IMR-90 (cell line): ENCODE measurements around the gene YY1AP1. TPM values are rescaled to one million over a fixed set of nuclear protein-coding genes. Genes with fewer than 3 reads are reported as not detected.

Experiments
- ATAC-seq: fragments of 200-7000 bp; cut with Tn5 transposase; 2 replicates; pipeline ENCODE4 v1.9.1; 2020; ENCODE audit warnings: low read depth, mild to moderate bottlenecking, moderate library complexity
- BruUV-seq: library from RNA; stranded (reverse); fragments of 400-500 nt; replicated peaks from 2 replicates; lab custom pipeline; 2021; lab: Mats Ljungman, UMichigan
- CTCF ChIA-PET: fragments of 300-600 bp; formaldehyde crosslinking; extraction: SDS; loops from one replicate; lab custom pipeline; 2021; ENCODE audit warnings: antibody characterized with exemption; lab: Yijun Ruan, JAX
- POLR2A ChIA-PET: fragments of 300-600 bp; sonication (Branson Sonifier 250); formaldehyde crosslinking; loops from one replicate; lab custom pipeline; 2022; ENCODE audit warnings: antibody characterized with exemption; ENCODE audit not compliant: unreplicated experiment; lab: Charles Lee
- DNase-seq: peaks from one replicate; pipeline ENCODE4 v3.0.0; 2013
- H2AFZ ChIP-seq: replicated peaks from 2 replicates; pipeline ENCODE3; 2013; ENCODE audit warnings: low read length, mild to moderate bottlenecking; ENCODE audit not compliant: poor library complexity
- H2AK5ac ChIP-seq: 2 replicates; pipeline ENCODE4 v1.6.1; 2013; ENCODE audit warnings: low read depth, low read length, inconsistent platforms
- H2AK9ac ChIP-seq: replicated peaks from 2 replicates; pipeline ENCODE3; 2013; ENCODE audit warnings: mild to moderate bottlenecking, low read depth, low read length, moderate library complexity; ENCODE audit not compliant: poor library complexity
- H2BK120ac ChIP-seq: 2 replicates; pipeline ENCODE4 v1.6.1; 2013; ENCODE audit warnings: low read depth, low read length, inconsistent platforms
- H2BK15ac ChIP-seq: 3 replicates; pipeline ENCODE4 v1.6.1; 2013; ENCODE audit warnings: low read depth, low read length, inconsistent platforms
- H2BK20ac ChIP-seq: 2 replicates; pipeline ENCODE4 v1.6.1; 2013; ENCODE audit warnings: low read depth, mild to moderate bottlenecking, inconsistent platforms, low read length, moderate library complexity
- H2BK5ac ChIP-seq: 2 replicates; pipeline ENCODE4 v1.6.1; 2013; ENCODE audit warnings: mild to moderate bottlenecking, low read depth, low read length, inconsistent platforms; ENCODE audit not compliant: poor library complexity, severe bottlenecking
- H3K14ac ChIP-seq: replicated peaks from 2 replicates; pipeline ENCODE4 v1.6.1; 2013; ENCODE audit warnings: low read depth, low read length, inconsistent platforms
- H3K18ac ChIP-seq: 2 replicates; pipeline ENCODE4 v1.6.1; 2013; ENCODE audit warnings: low read depth, low read length, control low read depth
- H3K23ac ChIP-seq: 2 replicates; pipeline ENCODE4 v1.6.1; 2013; ENCODE audit warnings: low read depth, low read length, inconsistent platforms
- H3K27ac ChIP-seq: 2 replicates; pipeline ENCODE4 v1.5.1; 2013; ENCODE audit warnings: mild to moderate bottlenecking, control low read depth, low read length; ENCODE audit not compliant: insufficient read depth
- H3K27me3 ChIP-seq: 2 replicates; pipeline ENCODE4 v1.6.1; 2013; ENCODE audit warnings: low read length; ENCODE audit not compliant: control insufficient read depth, insufficient read depth
- H3K36me3 ChIP-seq: 2 replicates; pipeline ENCODE4 v1.6.1; 2013; ENCODE audit warnings: low read length, mixed read lengths; ENCODE audit not compliant: control insufficient read depth, insufficient read depth
- H3K4ac ChIP-seq: 2 replicates; pipeline ENCODE4 v1.6.1; 2013; ENCODE audit warnings: low read depth, low read length, inconsistent platforms
- H3K4me1 ChIP-seq: 2 replicates; pipeline ENCODE4 v1.6.1; 2013; ENCODE audit warnings: low read length, mixed read lengths; ENCODE audit not compliant: control insufficient read depth, insufficient read depth
- H3K4me2 ChIP-seq: 2 replicates; pipeline ENCODE4 v1.6.1; 2013; ENCODE audit warnings: low read depth, mild to moderate bottlenecking, control low read depth, low read length, moderate library complexity
- H3K4me3 ChIP-seq: 2 replicates; pipeline ENCODE4 v1.5.1; 2013; ENCODE audit warnings: low read depth, mild to moderate bottlenecking, control low read depth, low read length, moderate library complexity; ENCODE audit not compliant: insufficient read depth
- H3K56ac ChIP-seq: 2 replicates; pipeline ENCODE4 v1.6.1; 2013; ENCODE audit warnings: low read length, inconsistent platforms; ENCODE audit not compliant: insufficient read depth; ENCODE audit errors: extremely low read depth
- H3K79me1 ChIP-seq, 2 experiments: 2 replicates each; pipeline ENCODE4 v1.6.1; 2013; ENCODE audit warnings: low read length in 2 of 2, inconsistent platforms in 1 of 2, low read depth in 1 of 2
- H3K9ac ChIP-seq: 2 replicates; pipeline ENCODE4 v1.6.1; 2013; ENCODE audit warnings: low read depth, low read length, control low read depth
- H3K9me1 ChIP-seq: 2 replicates; pipeline ENCODE4 v1.6.1; 2013; ENCODE audit warnings: low read length, inconsistent platforms; ENCODE audit not compliant: insufficient read depth
- H3K9me3 ChIP-seq: 2 replicates; pipeline ENCODE4 v1.6.1; 2013; ENCODE audit warnings: low read length; ENCODE audit not compliant: control insufficient read depth, insufficient read depth
- H4K20me1 ChIP-seq: 2 replicates; pipeline ENCODE4 v1.6.1; 2013; ENCODE audit warnings: low read length, inconsistent platforms; ENCODE audit not compliant: insufficient read depth
- H4K5ac ChIP-seq: 2 replicates; pipeline ENCODE4 v1.6.1; 2013; ENCODE audit warnings: mild to moderate bottlenecking, low read depth, low read length, control low read depth
- H4K8ac ChIP-seq, 2 experiments: 2 replicates each; pipeline ENCODE4 v1.6.1; 2013; ENCODE audit warnings: low read depth in 2 of 2, low read length in 2 of 2, control low read depth in 1 of 2, inconsistent platforms in 1 of 2
- H4K91ac ChIP-seq: 2 replicates; pipeline ENCODE4 v1.6.1; 2013; ENCODE audit warnings: low read depth, low read length, inconsistent platforms; ENCODE audit not compliant: insufficient read depth
- BHLHE40 ChIP-seq: fragments of 150-350 bp; IDR thresholded peaks from 2 replicates; pipeline ENCODE4 v1.6.1; 2016; ENCODE audit warnings: mild to moderate bottlenecking, low read depth, low read length
- CEBPB ChIP-seq: IDR thresholded peaks from 2 replicates; pipeline ENCODE4 v1.6.1; 2012; ENCODE audit warnings: low read depth, low read length, improper control_type of control experiment
- CHD1 ChIP-seq: IDR thresholded peaks from 2 replicates; pipeline ENCODE4 v1.6.1; 2012; ENCODE audit warnings: low read depth, low read length, improper control_type of control experiment
- FOS ChIP-seq: fragments of 150-350 bp; IDR thresholded peaks from 2 replicates; pipeline ENCODE4 v1.6.1; 2016; ENCODE audit warnings: low read depth, low read length
- MAFK ChIP-seq: IDR thresholded peaks from 2 replicates; pipeline ENCODE4 v1.6.1; 2012; ENCODE audit warnings: low read depth, low read length, improper control_type of control experiment
- MAZ ChIP-seq: IDR thresholded peaks from 2 replicates; pipeline ENCODE4 v1.6.1; 2012; ENCODE audit warnings: low read depth, mild to moderate bottlenecking, low read length, improper control_type of control experiment, moderate library complexity, borderline replicate concordance
- MXI1 ChIP-seq: IDR thresholded peaks from 2 replicates; pipeline ENCODE4 v1.6.1; 2012; ENCODE audit warnings: low read depth, mild to moderate bottlenecking, low read length, moderate library complexity, borderline replicate concordance
- NFE2L2 ChIP-seq: fragments of 150-350 bp; IDR thresholded peaks from 2 replicates; pipeline ENCODE4 v1.6.1; 2016; ENCODE audit warnings: low read depth, mild to moderate bottlenecking, low read length
- POLR2A ChIP-seq: IDR thresholded peaks from 2 replicates; pipeline ENCODE4 v1.6.1; 2012; ENCODE audit warnings: mild to moderate bottlenecking, low read depth, low read length
- RAD21 ChIP-seq: IDR thresholded peaks from 2 replicates; pipeline ENCODE4 v1.6.1; 2012; ENCODE audit warnings: low read length, improper control_type of control experiment
- RCOR1 ChIP-seq: IDR thresholded peaks from 2 replicates; pipeline ENCODE4 v1.6.1; 2012; ENCODE audit warnings: mild to moderate bottlenecking, low read length, improper control_type of control experiment; ENCODE audit not compliant: insufficient replicate concordance
- RFX5 ChIP-seq: IDR thresholded peaks from 2 replicates; pipeline ENCODE4 v1.8.0; 2012; ENCODE audit warnings: low read depth, mild to moderate bottlenecking, low read length, moderate library complexity
- SMC3 ChIP-seq: fragments of 150-350 bp; IDR thresholded peaks from 2 replicates; pipeline ENCODE4 v1.6.1; 2016; ENCODE audit warnings: low read depth, mild to moderate bottlenecking, antibody characterized with exemption, low read length, moderate library complexity
- WGBS, 2 experiments: methylation state at CpG; one replicate each; pipeline versions ENCODE4 v1.1.5 to v1.1.7; 2013; ENCODE audit warnings: missing lambda C conversion rate in 2 of 2; ENCODE audit not compliant: insufficient read length in 1 of 2; ENCODE audit errors: extremely low coverage in 2 of 2; 5-methylcytosine and 5-hydroxymethylcytosine counted together
- dilution Hi-C: fragments of 300-500 bp; cut with HindIII; formaldehyde crosslinking; loops from one replicate; pipeline ENCODE4 v1.14.3; 2018; ENCODE audit warnings: low sequenced_read_pairs; ENCODE audit not compliant: unreplicated experiment
- in situ Hi-C: fragments of 300-500 bp; cut with MboI; formaldehyde crosslinking; loops from 3 replicates; pipeline ENCODE4 v1.14.3; 2019; ENCODE audit warnings: low sequenced_read_pairs, inconsistent platforms, mixed read lengths
- intact Hi-C: fragments of 100-400 bp; cut with micrococcal nuclease; formaldehyde crosslinking; loops from 2 replicates; pipeline ENCODE4 v1.10.0; 2022
- polyA plus RNA-seq, 3 experiments: library from polyadenylated mRNA; depleted of rRNA; stranded (reverse); fragments of >200 nt; gene quantifications; 2 replicates each; pipeline ENCODE4 v1.2.3, GENCODE V29; 2012; ENCODE audit warnings: low replicate concordance in 1 of 3
- total RNA-seq: library from RNA; depleted of rRNA; stranded (reverse); fragments of >200 nt; gene quantifications from 2 replicates; pipeline ENCODE4 v1.2.3, GENCODE V29; 2012
- TF ChIP-seq, protein P1 (sequence below): conservative IDR thresholded peaks from 2 replicates; pipeline ENCODE4 v1.5.1; 2012; ENCODE audit warnings: mild to moderate bottlenecking, low read depth, low read length, improper control_type of control experiment
- TF ChIP-seq, protein P2 (sequence below): fragments of 150-350 bp; IDR thresholded peaks from 2 replicates; pipeline ENCODE4 v1.6.1; 2016; ENCODE audit warnings: low read depth, mild to moderate bottlenecking, low read length, moderate library complexity, borderline replicate concordance
- TF ChIP-seq, protein P3 (sequence below): fragments of 150-350 bp; IDR thresholded peaks from 2 replicates; pipeline ENCODE4 v1.6.1; 2017; ENCODE audit warnings: mild to moderate bottlenecking, antibody characterized with exemption, low read length, low read depth

Gene YY1AP1
- total and polyA plus RNA-seq, 2 of the 4 experiments (the other 2 are of a cell fraction), result 31.5 to 52.6 TPM

DNA sequence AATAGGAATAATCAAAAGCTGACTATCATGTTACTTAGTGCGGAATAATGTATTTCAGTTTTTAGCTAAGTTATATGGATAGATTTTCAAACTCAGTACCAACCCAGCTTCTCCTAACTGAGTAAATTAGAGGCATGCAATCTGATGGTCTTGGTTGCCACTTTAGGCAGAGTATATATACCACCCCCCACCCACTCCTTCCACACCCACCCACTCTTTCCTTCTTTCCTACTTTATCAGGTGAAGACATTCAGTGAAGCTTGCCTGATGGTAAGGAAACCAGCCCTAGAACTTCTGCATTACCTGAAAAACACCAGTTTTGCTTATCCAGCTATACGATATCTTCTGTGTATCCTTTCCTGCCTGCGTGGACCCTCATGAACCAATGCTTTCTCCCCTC lies 36.6 kb upstream of the YY1AP1 start:
- Histone ChIP-seq H3K9ac (no peak overlapping the region), H3K56ac (no peak overlapping the region), H3K36me3 (peaks cover 22% of the 10 kb centered on the region), H4K20me1 (no peaks in the 10 kb centered on the region), H3K9me1 (no peaks in the 10 kb centered on the region), H3K4me1 (no peaks in the 10 kb centered on the region), H2AK9ac (no peak overlapping the region), H3K14ac (no peak overlapping the region), H3K4ac (no peak overlapping the region), H2BK5ac (no peak overlapping the region), H2AFZ (no peak overlapping the region), H2BK20ac (no peak overlapping the region), H3K27ac (no peak overlapping the region), H4K5ac (no peak overlapping the region), H3K18ac (no peak overlapping the region), H4K91ac (no peak overlapping the region), H3K27me3 (no peaks in the 10 kb centered on the region), H3K9me3 (no peaks in the 10 kb centered on the region), H2BK120ac (no peak overlapping the region), H2AK5ac (no peak overlapping the region), H3K4me2 (no peak overlapping the region), H4K8ac (no peak overlapping the region), H3K79me1 (peaks cover 7 to 19% of the 10 kb centered on the region in 2 experiments), H3K4me3 (no peak overlapping the region), H2BK15ac (no peak overlapping the region), H3K23ac (no peak overlapping the region)
- no TSS peak for BruUV-seq
- no peak for ATAC-seq
- POLR2A ChIA-PET, result interaction anchor here (0.6 kb wide), 1 partner anchor 899 kb away, joined by 5 read pairs; no protein-coding TSS in a partner anchor
- CTCF ChIA-PET, result interaction anchor here (1.1 kb wide), 1 partner anchor 11 kb away, joined by 3 read pairs; no protein-coding TSS in a partner anchor
- in situ Hi-C loops (no loop called here), dilution Hi-C loops (no loop called here), intact Hi-C loops (loop anchor here (5.0 kb wide), 1 partner anchor 43 kb away; no protein-coding TSS in a partner anchor)
- DNase-seq, result no peak
- no CpG with 5 or more reads among the region's 3 CpGs for WGBS, 2 experiments
- TF ChIP-seq, protein P1, sequence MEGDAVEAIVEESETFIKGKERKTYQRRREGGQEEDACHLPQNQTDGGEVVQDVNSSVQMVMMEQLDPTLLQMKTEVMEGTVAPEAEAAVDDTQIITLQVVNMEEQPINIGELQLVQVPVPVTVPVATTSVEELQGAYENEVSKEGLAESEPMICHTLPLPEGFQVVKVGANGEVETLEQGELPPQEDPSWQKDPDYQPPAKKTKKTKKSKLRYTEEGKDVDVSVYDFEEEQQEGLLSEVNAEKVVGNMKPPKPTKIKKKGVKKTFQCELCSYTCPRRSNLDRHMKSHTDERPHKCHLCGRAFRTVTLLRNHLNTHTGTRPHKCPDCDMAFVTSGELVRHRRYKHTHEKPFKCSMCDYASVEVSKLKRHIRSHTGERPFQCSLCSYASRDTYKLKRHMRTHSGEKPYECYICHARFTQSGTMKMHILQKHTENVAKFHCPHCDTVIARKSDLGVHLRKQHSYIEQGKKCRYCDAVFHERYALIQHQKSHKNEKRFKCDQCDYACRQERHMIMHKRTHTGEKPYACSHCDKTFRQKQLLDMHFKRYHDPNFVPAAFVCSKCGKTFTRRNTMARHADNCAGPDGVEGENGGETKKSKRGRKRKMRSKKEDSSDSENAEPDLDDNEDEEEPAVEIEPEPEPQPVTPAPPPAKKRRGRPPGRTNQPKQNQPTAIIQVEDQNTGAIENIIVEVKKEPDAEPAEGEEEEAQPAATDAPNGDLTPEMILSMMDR, result no peak
- TF ChIP-seq RAD21 (no peak), CEBPB (no peak), NFE2L2 (no peak), FOS (no peak), SMC3 (no peak), RCOR1 (no peak), POLR2A (no peak), RFX5 (no peak), MAZ (no peak), BHLHE40 (no peak), MXI1 (no peak), MAFK (no peak), CHD1 (no peak)
- TF ChIP-seq, protein P2, sequence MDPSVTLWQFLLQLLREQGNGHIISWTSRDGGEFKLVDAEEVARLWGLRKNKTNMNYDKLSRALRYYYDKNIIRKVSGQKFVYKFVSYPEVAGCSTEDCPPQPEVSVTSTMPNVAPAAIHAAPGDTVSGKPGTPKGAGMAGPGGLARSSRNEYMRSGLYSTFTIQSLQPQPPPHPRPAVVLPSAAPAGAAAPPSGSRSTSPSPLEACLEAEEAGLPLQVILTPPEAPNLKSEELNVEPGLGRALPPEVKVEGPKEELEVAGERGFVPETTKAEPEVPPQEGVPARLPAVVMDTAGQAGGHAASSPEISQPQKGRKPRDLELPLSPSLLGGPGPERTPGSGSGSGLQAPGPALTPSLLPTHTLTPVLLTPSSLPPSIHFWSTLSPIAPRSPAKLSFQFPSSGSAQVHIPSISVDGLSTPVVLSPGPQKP, result no peak
- TF ChIP-seq, protein P3, sequence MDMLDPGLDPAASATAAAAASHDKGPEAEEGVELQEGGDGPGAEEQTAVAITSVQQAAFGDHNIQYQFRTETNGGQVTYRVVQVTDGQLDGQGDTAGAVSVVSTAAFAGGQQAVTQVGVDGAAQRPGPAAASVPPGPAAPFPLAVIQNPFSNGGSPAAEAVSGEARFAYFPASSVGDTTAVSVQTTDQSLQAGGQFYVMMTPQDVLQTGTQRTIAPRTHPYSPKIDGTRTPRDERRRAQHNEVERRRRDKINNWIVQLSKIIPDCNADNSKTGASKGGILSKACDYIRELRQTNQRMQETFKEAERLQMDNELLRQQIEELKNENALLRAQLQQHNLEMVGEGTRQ, result no peak
